DMS53 treated with DMSO at 0.1 percent for 48 hours (cell line): Measurements from ENCODE around the gene TMEM176B.

Experiments
- DNase-seq: peaks from one replicate; lab custom pipeline; 2025; ENCODE audit not compliant: unreplicated experiment; lab: John Stamatoyannopoulos, UW

The TMEM176B gene

DNA sequence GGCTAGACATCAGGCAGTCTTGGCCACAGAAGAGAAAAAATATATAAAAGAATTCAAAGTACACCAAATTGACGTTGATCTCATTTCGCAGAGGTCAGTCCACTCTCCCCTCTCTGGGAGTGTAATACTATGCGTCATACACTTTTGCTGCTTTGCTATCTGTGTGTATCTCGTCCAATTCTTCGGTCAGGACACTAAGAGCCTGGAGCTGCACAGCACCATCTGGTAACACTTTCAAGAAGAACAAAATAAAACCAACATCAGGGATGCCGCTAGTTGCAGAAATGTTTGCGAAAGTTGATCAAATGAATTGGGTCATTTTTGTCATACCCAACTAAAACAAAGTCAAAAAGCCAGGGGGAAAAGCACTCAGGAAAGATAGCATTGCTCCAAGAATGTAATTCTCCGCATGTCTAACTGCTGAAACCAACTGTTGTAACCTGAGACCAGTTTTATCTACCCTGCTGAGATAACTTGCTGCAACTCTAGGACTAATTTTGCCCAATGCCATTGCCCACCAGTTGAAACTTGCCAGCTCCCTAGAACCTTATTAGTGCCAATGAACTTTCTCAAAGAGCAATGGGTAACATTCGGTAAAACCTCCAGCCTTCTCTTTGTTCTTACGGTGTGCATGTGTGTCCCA, 23.4 kb upstream of the TMEM176B start:
- DNase-seq: no peak

- DNase-seq: no peak
Observed at GRCh38 chr7:150823043-150823442, 22.9 kb upstream of the TMEM176B start.

DNA sequence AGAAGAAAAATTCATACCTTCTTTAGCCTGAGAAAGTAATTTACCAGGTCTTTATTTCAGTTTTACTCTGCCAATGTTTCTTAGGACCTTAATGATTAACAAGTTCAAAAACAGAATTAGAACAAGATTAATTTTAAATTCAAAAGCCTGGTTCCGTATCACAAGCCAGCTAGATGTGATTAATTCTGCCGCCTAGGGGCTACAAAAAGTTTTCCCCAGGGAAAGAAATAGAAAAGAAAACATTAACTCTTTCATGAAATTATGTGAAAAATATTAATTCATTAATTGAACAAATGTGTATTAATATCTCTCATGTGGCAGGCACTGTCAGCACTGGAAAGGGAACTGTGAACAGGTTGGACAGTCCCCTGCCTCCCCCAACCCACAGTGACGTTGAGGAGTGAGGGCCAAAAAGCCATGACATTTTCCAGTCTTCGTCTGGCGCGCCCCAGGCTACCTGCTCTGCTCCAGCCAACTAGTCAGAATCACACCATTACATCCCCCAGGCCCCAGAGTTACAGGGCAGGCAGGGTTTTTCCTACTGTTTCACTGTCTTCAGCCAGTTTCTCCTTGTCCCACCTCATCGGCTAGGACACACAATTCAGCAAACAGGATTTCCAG, 20.5 kb upstream of the TMEM176B start:
- DNase-seq: no peak

GRCh38 chr7:150820148-150820547, 20.0 kb upstream of the TMEM176B start:
- no peak for DNase-seq

DNA sequence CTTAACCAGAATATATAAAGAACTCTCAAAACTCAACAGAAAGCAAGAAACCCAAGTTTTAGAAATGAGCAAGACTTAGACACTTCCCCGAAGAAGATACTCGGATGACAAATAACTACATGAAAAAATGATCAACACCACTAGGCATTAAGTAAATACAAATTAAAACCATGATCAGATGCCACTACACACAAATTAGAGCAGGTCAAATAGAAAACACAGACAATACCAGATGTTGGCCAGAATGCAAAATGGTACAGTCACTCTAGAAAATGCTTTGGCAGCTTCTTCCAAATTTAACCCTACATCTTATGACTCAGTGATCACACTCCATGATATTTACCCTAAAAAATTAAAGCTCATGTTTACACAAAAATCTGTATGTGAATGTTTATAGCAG, 18.8 kb upstream of the TMEM176B start:
- no peak for DNase-seq

DNA sequence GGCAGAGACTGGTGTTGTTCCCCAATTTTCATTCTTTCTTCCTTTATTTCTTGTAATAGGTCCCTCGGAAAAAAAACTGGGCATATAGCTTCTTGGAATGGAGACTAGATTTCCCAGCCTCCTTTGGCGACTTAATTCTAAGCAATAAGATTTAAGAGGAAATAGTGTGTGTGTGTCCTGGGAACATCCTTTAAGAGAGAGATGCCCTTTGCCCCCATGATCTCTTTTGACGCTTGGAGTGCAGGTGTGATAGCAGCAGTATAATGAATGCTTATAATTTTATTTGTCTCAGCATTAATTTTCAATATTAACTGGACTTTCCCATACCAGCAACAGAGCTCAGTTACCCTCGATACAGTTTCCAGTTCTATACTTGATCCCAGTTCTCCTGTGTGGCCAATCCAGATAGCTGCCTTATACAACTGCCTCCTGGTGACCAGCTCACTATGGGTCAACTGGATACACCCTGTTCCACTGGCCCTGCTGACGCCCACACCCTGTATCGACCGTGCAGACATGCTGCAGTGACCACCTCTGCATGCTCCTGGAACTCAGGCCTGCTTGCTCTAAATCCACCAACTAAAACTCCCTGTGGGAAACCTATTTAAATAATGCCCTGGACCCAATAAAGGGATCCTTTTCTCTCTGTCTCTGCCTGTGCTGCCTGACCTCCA, 14.3 kb upstream of the TMEM176B start:
- DNase-seq: no peak

GRCh38 chr7:150807616-150808438, 7.7 kb upstream of the TMEM176B start:
- DNase-seq: peak; percentile 94

- DNase-seq: peak; percentile 9
Observed at GRCh38 chr7:150806863-150807262, 6.7 kb upstream of the TMEM176B start.

DNA sequence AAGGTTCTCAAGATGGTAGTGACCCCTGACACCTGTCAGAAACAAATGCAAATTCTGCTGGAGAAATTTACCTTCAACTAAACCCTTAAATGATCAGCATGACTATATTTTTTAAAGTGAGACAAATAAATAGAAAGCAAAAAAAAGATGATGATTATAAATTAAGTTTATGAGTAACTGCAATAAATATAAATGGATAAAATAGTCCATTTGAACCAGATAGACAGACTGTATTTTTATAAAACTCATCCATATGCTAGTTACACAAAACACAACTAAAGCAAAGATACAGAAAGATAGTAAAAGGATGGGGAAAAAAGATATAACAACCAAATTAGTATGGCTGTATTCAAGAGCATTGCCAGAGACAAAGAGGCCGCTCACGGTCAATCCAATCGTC, 6.3 kb upstream of the TMEM176B start:
- DNase-seq: no peak

DNA sequence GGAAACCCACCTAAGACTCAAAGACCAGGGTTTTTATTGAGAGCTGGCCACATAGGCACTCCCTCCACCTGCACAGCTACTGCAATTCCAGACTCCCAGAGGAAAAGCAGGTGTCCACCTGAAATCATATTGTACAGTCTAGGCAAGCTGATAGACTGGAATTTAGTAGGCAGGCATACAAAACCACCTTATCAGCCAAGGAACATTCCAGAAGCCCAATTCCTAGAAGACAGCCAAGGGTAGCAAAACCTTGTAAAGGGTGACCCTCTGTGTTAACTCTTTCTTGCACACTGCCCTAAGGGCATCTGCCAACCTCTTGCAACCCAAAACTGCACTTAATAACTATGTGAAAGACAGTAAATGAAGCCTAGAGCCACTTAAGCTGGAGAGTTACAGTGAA, 5.7 kb upstream of the TMEM176B start:
- DNase-seq: no peak

GRCh38 chr7:150804802-150805201, 4.6 kb upstream of the TMEM176B start:
- DNase-seq: no peak

DNA sequence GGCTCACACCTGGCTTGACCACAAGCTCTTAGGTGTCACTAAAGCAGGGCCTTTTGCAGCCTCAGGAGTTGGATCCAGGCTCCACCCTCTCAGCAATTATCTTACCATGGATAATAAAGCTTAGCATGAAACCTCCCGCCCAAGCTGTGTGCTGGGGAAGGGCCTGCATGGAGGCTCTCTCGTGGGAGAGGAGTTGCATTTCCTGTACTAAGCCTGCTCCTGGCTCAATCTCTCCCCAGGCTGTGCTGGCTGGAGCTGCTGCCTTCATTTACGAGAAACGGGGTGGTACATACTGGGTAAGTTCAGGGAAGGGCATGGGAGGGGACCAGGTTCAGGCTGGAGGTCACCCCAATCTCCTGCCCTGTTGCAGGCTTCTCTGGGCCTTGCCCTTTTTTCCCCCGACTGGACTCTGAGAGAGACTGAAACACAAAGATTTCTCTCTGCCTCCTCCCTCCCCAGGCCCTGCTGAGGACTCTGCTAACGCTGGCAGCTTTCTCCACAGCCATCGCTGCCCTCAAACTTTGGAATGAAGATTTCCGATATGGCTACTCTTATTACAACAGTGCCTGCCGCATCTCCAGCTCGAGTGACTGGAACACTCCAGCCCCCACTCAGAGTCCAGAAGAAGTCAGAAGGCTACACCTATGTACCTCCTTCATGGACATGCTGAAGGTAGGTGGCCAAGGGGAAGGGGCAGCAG, 3.1 kb upstream of the TMEM176B start:
- no peak for DNase-seq

DNA sequence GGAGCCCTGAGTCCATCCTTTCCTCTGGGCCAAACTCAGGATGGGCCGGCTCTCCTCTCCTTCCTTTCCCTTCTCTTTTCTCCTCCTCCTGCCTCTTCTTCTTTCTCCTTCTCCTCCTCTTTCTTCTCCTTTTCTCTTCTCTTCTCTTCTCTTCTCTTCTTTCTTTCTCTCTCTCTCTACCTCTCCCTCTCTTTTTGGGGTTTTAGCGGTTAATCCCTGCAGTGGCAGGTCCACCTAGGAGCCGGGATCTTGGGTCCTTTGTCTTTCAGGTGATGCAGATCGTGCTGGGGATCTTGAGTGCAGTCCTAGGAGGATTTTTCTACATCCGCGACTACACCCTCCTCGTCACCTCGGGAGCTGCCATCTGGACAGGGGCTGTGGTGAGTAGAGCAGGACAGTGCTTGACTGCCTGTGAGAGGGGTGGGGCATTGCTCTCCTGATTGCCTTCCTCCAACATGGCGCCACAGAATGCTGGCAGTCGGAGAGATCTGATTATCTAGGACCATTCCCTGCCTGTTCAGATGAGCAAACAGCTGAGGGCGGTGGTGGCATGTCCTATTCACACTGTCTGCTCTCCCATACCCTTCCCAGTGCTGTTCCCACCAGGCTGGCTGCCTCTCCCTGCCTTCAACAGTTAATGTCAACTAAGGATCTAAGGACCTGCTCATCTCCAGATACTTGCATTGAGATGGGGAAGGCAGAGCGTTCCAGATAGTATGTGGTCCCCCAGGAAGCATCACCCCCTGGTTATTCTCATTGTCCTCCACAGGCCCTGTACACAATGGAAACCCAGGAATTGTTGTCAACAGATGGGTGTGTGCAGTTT, 2.0 kb upstream of the TMEM176B start:
- DNase-seq: no peak

DNA sequence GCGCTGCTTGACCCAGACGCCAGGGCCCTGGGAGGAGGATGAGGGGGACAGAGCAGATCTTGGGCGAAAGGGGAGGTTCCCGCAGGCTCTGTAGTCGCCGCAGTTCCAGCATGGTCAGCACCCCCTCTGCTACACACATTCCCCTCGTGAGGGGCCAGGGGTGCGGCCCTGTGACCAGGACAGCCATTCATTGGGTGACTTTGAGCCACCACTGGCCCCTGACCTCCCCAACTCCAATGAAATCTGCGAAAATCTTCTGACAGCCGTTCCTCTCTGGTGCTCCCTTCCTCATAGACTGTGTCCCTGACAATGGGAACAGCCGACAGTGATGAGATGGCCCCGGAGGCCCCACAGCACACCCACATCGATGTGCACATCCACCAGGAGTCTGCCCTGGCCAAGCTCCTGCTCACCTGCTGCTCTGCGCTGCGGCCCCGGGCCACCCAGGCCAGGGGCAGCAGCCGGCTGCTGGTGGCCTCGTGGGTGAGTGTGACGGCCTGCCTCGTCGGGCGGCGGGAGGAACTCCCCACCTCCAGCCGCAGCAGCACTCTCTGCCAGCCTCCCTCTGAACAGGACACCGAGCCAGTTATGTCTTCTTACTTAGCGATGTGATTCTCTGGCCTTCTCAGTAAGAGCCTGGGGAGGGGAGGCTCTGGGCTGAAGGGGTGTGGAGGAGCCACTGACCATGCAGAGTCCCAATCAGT, 1.2 kb upstream of the TMEM176B start:
- no peak for DNase-seq

GRCh38 chr7:150800581-150801241, 547 bp upstream of the TMEM176B start, which contains the start of gene TMEM176A:
Gene TMEM176A, plus strand, starts transcription at chr7:150800769. Its CDS starts 782 bp downstream, at chr7:150801551.
- no peak for DNase-seq

DNA sequence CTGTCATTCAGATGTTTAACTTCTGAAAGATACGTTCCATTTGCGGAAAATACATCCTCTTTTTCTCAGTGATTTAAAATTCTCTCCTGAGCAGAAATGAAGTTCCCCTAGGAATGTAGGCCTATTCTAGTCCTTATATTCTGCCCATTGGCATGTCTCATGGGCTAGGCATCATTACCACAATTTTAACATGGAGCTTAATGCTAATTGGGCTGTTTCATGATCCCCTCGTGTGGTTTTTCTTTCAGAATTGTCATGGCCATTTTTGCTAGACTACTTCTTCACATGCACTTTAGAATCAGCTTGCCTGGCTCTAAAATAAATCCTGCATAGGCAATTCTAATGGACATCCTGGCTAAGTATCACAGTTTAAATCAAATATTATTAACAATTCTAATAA, 1.0 kb downstream of the TMEM176B start:
- DNase-seq: no peak

DNA sequence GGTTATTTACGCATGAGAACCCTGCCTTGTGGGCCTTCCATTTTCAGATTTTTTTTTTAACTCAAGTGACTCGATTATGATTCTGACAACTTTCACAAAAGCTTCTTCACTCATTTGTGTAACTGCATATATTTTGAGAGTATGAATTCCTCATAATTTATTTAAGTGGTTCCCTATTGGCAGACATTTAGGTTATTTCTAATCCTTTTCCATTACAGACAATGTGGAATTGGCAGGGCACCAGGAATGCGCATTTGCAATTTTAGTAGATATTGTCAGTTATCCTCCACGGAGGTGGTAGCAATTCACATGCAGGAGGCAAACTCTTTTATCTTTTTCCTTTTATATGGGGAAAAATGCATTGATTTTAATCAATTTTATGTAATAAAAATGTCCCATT, 2.5 kb downstream of the TMEM176B start:
- DNase-seq: no peak

DNA sequence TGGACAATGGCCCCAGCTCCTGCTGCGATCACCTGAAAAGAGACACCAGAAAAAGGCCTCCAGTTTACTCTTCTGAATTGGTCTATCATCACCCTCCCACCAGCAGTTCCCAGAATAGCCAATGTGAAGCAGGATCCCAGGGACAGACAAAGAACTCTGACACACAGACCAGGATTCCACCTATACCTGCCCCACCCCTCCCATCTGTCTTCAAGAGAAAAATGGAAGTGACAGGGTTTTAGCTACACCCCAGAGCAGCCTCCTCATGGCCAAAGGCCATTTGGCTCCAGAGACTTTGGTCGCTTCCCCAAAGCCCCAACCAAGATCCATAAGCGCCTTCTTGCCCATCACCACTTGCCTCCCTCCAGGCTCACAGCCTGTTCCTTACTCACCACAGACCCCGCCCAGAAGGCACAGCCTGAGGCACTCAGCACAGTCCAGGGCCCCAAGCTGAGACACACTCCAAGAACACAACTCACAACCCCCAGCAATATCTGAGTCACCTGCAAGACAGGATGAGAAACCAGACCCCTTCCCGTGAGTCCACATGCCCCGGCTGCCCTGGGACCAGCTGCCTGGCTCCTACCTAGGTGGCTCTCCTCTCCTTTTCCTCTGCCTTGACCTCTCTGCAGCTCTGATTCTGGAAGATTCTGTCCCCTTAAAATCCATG, 6.5 kb downstream of the TMEM176B start:
- no peak for DNase-seq
